ENCODE results near the gene AZIN2. TPM values are rescaled to one million over a fixed set of nuclear protein-coding genes. Genes with fewer than 3 reads are reported as not detected.
A peak's percentile ranks its signal among the peaks of the same experiment; 100 is the strongest.

The AZIN2 gene
- total RNA-seq, 1 donor from 2014 or later, result 10.4 TPM

GRCh38 chr1:33153650-33154049 lies 72.7 kb downstream of the AZIN2 start:
- H3K4me3 Mint-ChIP-seq (ENCODE audit: unreplicated experiment), result no peak overlapping the region
- no peak for DNase-seq (ENCODE audit: extremely low spot score, unreplicated experiment)
- no peaks in the 10 kb centered on the region for H3K27me3 Mint-ChIP-seq (ENCODE audit: unreplicated experiment)
- no peaks in the 10 kb centered on the region for H3K9me3 Mint-ChIP-seq (ENCODE audit: unreplicated experiment)
- H3K27ac Mint-ChIP-seq (ENCODE audit: unreplicated experiment), result peak overlapping the region; percentile 74
- no peak for TF ChIP-seq CTCF (IDR thresholded peaks at IDR 0.05)
- peaks cover 70% of the 10 kb centered on the region for H3K4me1 Mint-ChIP-seq (ENCODE audit: unreplicated experiment)
- H3K36me3 Mint-ChIP-seq (ENCODE audit: unreplicated experiment), result peaks cover 61% of the 10 kb centered on the region

GRCh38 chr1:33155877-33156538 lies 75.1 kb downstream of the AZIN2 start:
- H3K4me1 Mint-ChIP-seq (ENCODE audit: unreplicated experiment), result peaks cover 73% of the 10 kb centered on the region
- peak overlapping the region; percentile 58 for H3K27ac Mint-ChIP-seq (ENCODE audit: unreplicated experiment)
- DNase-seq (ENCODE audit: extremely low spot score, unreplicated experiment), result no peak
- TF ChIP-seq CTCF (IDR thresholded peaks at IDR 0.05), result no peak
- H3K27me3 Mint-ChIP-seq (ENCODE audit: unreplicated experiment), result no peaks in the 10 kb centered on the region
- H3K9me3 Mint-ChIP-seq (ENCODE audit: unreplicated experiment), result no peaks in the 10 kb centered on the region
- H3K4me3 Mint-ChIP-seq (ENCODE audit: unreplicated experiment), result no peak overlapping the region
- H3K36me3 Mint-ChIP-seq (ENCODE audit: unreplicated experiment), result peaks cover 57% of the 10 kb centered on the region

GRCh38 chr1:33157131-33157530 lies 76.2 kb downstream of the AZIN2 start:
- TF ChIP-seq CTCF (IDR thresholded peaks at IDR 0.05), result no peak
- peaks cover 57% of the 10 kb centered on the region for H3K36me3 Mint-ChIP-seq (ENCODE audit: unreplicated experiment)
- H3K9me3 Mint-ChIP-seq (ENCODE audit: unreplicated experiment), result no peaks in the 10 kb centered on the region
- no peak overlapping the region for H3K27ac Mint-ChIP-seq (ENCODE audit: unreplicated experiment)
- peaks cover 73% of the 10 kb centered on the region for H3K4me1 Mint-ChIP-seq (ENCODE audit: unreplicated experiment)
- H3K4me3 Mint-ChIP-seq (ENCODE audit: unreplicated experiment), result no peak overlapping the region
- H3K27me3 Mint-ChIP-seq (ENCODE audit: unreplicated experiment), result no peaks in the 10 kb centered on the region
- no peak for DNase-seq (ENCODE audit: extremely low spot score, unreplicated experiment)

GRCh38 chr1:33158366-33158765 lies 77.4 kb downstream of the AZIN2 start:
- no peak for TF ChIP-seq CTCF (IDR thresholded peaks at IDR 0.05)
- Mint-ChIP-seq H3K4me3 (ENCODE audit: unreplicated experiment) (no peak overlapping the region), H3K27ac (ENCODE audit: unreplicated experiment) (no peak overlapping the region), H3K9me3 (ENCODE audit: unreplicated experiment) (no peaks in the 10 kb centered on the region), H3K4me1 (ENCODE audit: unreplicated experiment) (peaks cover 73% of the 10 kb centered on the region), H3K36me3 (ENCODE audit: unreplicated experiment) (peaks cover 58% of the 10 kb centered on the region), H3K27me3 (ENCODE audit: unreplicated experiment) (no peaks in the 10 kb centered on the region)
- DNase-seq (ENCODE audit: extremely low spot score, unreplicated experiment), result no peak

- Mint-ChIP-seq H3K4me3 (ENCODE audit: unreplicated experiment) (no peak overlapping the region), H3K27me3 (ENCODE audit: unreplicated experiment) (no peaks in the 10 kb centered on the region), H3K36me3 (ENCODE audit: unreplicated experiment) (peaks cover 52% of the 10 kb centered on the region), H3K9me3 (ENCODE audit: unreplicated experiment) (no peaks in the 10 kb centered on the region), H3K4me1 (ENCODE audit: unreplicated experiment) (peaks cover 76% of the 10 kb centered on the region), H3K27ac (ENCODE audit: unreplicated experiment) (no peak overlapping the region)
- no peak for TF ChIP-seq CTCF (IDR thresholded peaks at IDR 0.05)
- no peak for DNase-seq (ENCODE audit: extremely low spot score, unreplicated experiment)
Observed at GRCh38 chr1:33159577-33159976, 78.6 kb downstream of the AZIN2 start.
